Measurements from ENCODE around the gene HOXA3. TPM values are rescaled to one million over a fixed set of nuclear protein-coding genes. Genes with fewer than 3 reads are reported as not detected.
A peak's percentile ranks its signal among the peaks of the same experiment; 100 is the strongest.

The HOXA3 gene
- total RNA-seq, 2 experiments from 2014 or later: not detected

Small RNAs within 50 kb of the gene (microRNA-seq; reads per million reads assigned to microRNA genes)
- gene MIR196B (ENCODE audit: borderline microRNAs expressed, borderline replicate concordance): 30.2 reads per million, percentile 56 among the genes with 10 or more reads in this experiment

Other genes starting within 250 kb of the HOXA3 start
- gene HOXA1, start 56.6 kb downstream of the HOXA3 start, total RNA-seq: under 1 TPM; 0.40 to 0.46 TPM
- gene HOXA2, start 49.9 kb downstream of the HOXA3 start, total RNA-seq: not detected
- not detected for gene HOXA4, start 21.8 kb downstream of the HOXA3 start, total RNA-seq
- not detected for gene HOXA5, start 8.9 kb downstream of the HOXA3 start, total RNA-seq
- gene HOXA6, start 4.8 kb downstream of the HOXA3 start, total RNA-seq: not detected
- not detected for gene HOXA7, start 4.1 kb upstream of the HOXA3 start, total RNA-seq
- not detected for gene HOXA9, start 13.0 kb upstream of the HOXA3 start, total RNA-seq
- gene HOXA10, start 21.7 kb upstream of the HOXA3 start, total RNA-seq: under 1 TPM in 1 of 2 experiments, not detected in 1; 0.29 TPM
- not detected for gene HOXA11, start 32.6 kb upstream of the HOXA3 start, total RNA-seq
- gene HOXA13, start 47.5 kb upstream of the HOXA3 start, total RNA-seq: not detected
- gene EVX1, start 90.2 kb upstream of the HOXA3 start, total RNA-seq: not detected